H1 (cell line): ENCODE results near the gene NBAS. TPM values are rescaled to one million over a fixed set of nuclear protein-coding genes. Genes with fewer than 3 reads are reported as not detected.

Source experiments
- BRCA1 ChIP-seq: IDR thresholded peaks from 2 replicates; pipeline ENCODE4 v1.6.1; 2012; ENCODE audit warnings: low read depth, low read length, improper control_type of control experiment
- NANOG ChIP-seq: IDR thresholded peaks from 2 replicates; pipeline ENCODE4 v1.6.1; 2011; ENCODE audit warnings: low read length, low read depth, mild to moderate bottlenecking, inconsistent platforms; ENCODE audit not compliant: insufficient read depth, poor library complexity, severe bottlenecking
- USF2 ChIP-seq: IDR thresholded peaks from 2 replicates; pipeline ENCODE4 v1.6.1; 2011; ENCODE audit warnings: low read length, improper control_type of control experiment
- polyA plus RNA-seq, 7 experiments: library from polyadenylated mRNA; depleted of rRNA in 3 of 7; stranded (reverse) in 5 of 7; unstranded in 2 of 7; fragments of >200 nt in 5 of 7; fragments of 200-250 nt in 2 of 7; gene quantifications; 1 replicate in 5 of 7; 2 replicates in 1 of 7; 4 replicates in 1 of 7; pipeline versions ENCODE4 v1.2.1 to v1.2.3, GENCODE V29; 2011 to 2013; ENCODE audit warnings: missing spikeins in 2 of 7, mixed read lengths in 2 of 7
- total RNA-seq: library from RNA; stranded (reverse); fragmentation: NEBNext Ultra II Directional; extraction: Animal tissue kit (Norgen Biotek cat#: 25700); gene quantifications from 2 replicates; pipeline ENCODE4 v1.2.1, GENCODE V29; 2021

The NBAS gene
- total and polyA plus RNA-seq, 2 of the 8 experiments (the other 6 are each of a cell fraction or from before 2014, with no cell fraction given) = 19.6 to 34.8 TPM

- TF ChIP-seq NANOG = no peak
- TF ChIP-seq USF2 = no peak
- no peak for TF ChIP-seq BRCA1
Measured at GRCh38 chr2:15486770-15487169, 74.4 kb downstream of the NBAS start (continued).
